ENCODE data around the gene RPS10. TPM values are rescaled to one million over a fixed set of nuclear protein-coding genes. Genes with fewer than 3 reads are reported as not detected.

The RPS10 gene
- total and polyA plus RNA-seq, 8 donors: 371 to 4,063 (median 2,070) TPM

DNA sequence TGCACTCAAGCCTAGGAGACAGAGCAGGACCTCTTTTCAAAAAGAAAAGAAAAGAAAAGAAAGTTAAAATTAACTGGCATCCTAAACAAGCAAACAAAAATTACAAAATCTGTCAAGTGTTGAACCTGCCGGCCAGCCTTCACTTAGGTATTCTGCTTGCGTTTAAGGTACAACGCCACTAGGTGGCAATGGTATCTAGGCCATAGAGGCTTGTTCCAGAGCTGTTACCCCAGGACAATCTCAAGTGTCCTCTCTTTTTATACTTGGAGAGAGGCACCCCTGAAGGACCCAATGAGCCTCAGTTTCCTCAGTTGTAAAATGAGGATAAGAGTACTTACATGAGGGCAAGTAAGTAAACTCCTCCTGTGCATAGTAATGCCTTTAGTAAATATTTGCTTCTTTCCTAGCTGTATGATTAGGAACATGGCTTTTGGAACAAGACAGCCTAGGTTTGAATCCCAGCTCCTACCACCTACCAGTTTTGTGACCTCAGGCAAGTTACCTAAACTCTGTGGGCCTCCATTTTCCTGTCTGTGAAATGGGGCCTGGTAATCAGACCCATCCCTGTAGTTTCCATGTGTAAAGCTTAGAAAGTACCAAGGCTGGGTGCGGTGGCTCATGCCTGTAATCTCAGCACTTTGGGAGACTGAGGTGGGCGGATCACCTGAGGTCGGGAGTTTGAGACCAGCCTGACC is 34.2 kb upstream of the RPS10 start:
- intact Hi-C loops (cut with DNase I; ENCODE audit: low total_unique reads): no loop called here

DNA sequence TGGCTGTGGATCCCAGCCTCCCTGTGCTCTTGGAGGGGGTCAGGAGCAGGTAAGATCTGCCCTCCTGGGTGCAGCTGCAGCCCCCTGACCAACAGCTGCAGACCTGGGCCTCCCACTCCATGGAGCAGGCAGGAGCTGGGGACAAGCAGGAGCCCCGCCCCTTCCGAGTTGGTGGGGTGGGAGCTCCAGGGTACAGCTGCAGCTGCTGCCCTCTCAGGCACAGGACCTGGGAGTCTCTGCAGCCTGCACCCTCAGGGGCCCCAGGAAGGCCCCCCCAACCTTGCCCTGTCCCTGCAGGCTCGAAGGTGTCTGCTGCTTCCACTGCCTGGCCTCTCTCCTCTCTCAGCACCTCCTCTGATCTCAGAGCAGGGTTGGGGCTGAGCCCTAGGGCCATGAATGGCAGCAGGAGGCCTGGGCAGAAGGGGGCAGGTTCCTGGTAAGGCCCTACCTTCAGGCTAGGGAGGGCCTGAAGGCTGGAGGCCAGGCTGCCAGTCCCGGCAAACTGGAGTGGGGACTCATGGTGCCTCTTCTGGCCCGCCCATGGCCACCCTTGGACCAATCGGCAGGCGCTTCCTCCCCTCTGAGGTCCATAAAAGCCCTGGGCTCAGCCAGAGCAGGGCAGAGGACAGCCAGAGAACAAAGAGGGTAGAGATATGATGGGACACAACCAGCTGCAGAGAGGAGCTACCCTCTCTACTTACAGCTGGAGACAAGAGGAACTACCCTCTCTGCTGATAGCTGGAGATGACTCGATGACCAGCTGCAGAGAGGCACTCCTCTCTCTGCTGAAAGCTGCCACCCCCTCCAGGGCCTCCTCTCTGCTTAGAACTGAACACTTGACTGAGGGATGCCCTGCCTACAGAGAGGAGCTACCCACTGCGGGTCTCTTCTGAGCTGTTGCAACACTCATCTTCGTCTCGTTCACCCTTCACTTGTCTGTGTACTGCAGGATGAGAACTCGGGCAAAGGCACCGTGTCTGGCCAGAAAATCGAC is 32.2 kb upstream of the RPS10 start:
- DNase-seq: no peak
- H3K36me3 ChIP-seq: no peaks in the 10 kb centered on the region
- H3K4me3 ChIP-seq: no peak overlapping the region
- intact Hi-C loops (cut with DNase I; ENCODE audit: low total_unique reads): no loop called here
- H3K27me3 ChIP-seq: no peaks in the 10 kb centered on the region
- H3K9me3 ChIP-seq: no peaks in the 10 kb centered on the region
- no peak for TF ChIP-seq POLR2A (IDR thresholded peaks at IDR 0.05)
- no peak for TF ChIP-seq POLR2AphosphoS5 (IDR thresholded peaks at IDR 0.05)
- TF ChIP-seq, protein P1, sequence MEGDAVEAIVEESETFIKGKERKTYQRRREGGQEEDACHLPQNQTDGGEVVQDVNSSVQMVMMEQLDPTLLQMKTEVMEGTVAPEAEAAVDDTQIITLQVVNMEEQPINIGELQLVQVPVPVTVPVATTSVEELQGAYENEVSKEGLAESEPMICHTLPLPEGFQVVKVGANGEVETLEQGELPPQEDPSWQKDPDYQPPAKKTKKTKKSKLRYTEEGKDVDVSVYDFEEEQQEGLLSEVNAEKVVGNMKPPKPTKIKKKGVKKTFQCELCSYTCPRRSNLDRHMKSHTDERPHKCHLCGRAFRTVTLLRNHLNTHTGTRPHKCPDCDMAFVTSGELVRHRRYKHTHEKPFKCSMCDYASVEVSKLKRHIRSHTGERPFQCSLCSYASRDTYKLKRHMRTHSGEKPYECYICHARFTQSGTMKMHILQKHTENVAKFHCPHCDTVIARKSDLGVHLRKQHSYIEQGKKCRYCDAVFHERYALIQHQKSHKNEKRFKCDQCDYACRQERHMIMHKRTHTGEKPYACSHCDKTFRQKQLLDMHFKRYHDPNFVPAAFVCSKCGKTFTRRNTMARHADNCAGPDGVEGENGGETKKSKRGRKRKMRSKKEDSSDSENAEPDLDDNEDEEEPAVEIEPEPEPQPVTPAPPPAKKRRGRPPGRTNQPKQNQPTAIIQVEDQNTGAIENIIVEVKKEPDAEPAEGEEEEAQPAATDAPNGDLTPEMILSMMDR (IDR thresholded peaks at IDR 0.05): no peak
- TF ChIP-seq EP300 (IDR thresholded peaks at IDR 0.05): no peak
- 78 to 90% (median 81%) methylated on average over 10 to 14 of the region's 14 CpGs for WGBS, 5 donors
- H3K27ac ChIP-seq: no peak overlapping the region
- peaks cover 0 to 5% (median 0%) of the 10 kb centered on the region in 4 donors for H3K4me1 ChIP-seq

More for the DNA sequence above, 34.2 kb upstream of the RPS10 start:
- TF ChIP-seq POLR2AphosphoS5 (IDR thresholded peaks at IDR 0.05): no peak
- TF ChIP-seq, protein P1 (IDR thresholded peaks at IDR 0.05): peak in 5 of 7 experiments; percentile 19 to 55 (median 49)
- peaks cover 0 to 19% (median 3%) of the 10 kb centered on the region in 3 donors for H3K27me3 ChIP-seq
- H3K4me1 ChIP-seq: peaks cover 0 to 5% (median under 1%) of the 10 kb centered on the region in 4 donors
- WGBS, 5 donors: 36 to 45% (median 40%) methylated on average over 6 of the region's 6 CpGs
- DNase-seq: peak; percentile 58 to 79
- H3K36me3 ChIP-seq: no peaks in the 10 kb centered on the region
- no peak overlapping the region for H3K4me3 ChIP-seq
- no peak overlapping the region for H3K27ac ChIP-seq
- no peaks in the 10 kb centered on the region for H3K9me3 ChIP-seq

GRCh38 chr6:34457382-34457741 is 31.5 kb upstream of the RPS10 start:
- Histone ChIP-seq H3K27me3 (no peaks in the 10 kb centered on the region), H3K9me3 (no peaks in the 10 kb centered on the region), H3K4me3 (no peak overlapping the region), H3K36me3 (no peaks in the 10 kb centered on the region), H3K4me1 (peaks cover 0 to 5% (median 0%) of the 10 kb centered on the region in 4 donors), H3K27ac (no peak overlapping the region)
- TF ChIP-seq POLR2A (IDR thresholded peaks at IDR 0.05) (no peak), EP300 (IDR thresholded peaks at IDR 0.05) (no peak), POLR2AphosphoS5 (IDR thresholded peaks at IDR 0.05) (no peak)
- 60 to 77% (median 66%) methylated on average over 1 to 2 of the region's 2 CpGs for WGBS, 5 donors
- DNase-seq: no peak
- intact Hi-C loops (cut with DNase I; ENCODE audit: low total_unique reads): no loop called here

DNA sequence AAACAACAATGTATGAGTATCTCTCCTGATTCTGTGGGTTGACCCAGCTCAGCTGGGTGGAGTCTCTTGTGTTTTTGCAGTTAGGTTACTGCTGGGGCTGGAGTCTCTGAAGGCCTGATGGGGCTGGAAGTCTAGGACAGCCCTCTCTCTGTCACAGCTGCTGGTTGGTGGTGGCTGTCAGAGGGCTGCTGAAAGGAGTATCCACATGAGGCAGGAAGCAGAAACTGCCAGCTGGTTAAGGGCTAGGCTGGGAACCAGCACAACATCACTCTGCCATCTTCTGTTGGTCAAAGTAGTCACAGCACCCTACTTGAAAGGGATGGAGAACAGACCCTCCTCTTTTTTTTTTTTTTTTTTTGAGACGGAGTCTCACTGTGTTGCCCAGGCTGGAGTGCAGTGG is 30.0 kb upstream of the RPS10 start:
- DNase-seq: no peak
- Histone ChIP-seq H3K9me3 (peaks cover 0 to 6% (median 2%) of the 10 kb centered on the region in 4 donors), H3K27ac (no peak overlapping the region), H3K36me3 (no peaks in the 10 kb centered on the region), H3K27me3 (no peaks in the 10 kb centered on the region), H3K4me3 (no peak overlapping the region), H3K4me1 (peaks cover 0 to 5% (median 0%) of the 10 kb centered on the region in 4 donors)
- WGBS, 5 donors: 86 to 100% (median 100%) methylated on average over 1 of the region's 1 CpG; no CpG with 5 or more reads in 2 of the 5 donors
- intact Hi-C loops (cut with DNase I; ENCODE audit: low total_unique reads): no loop called here
- TF ChIP-seq, protein P1 (IDR thresholded peaks at IDR 0.05): no peak
- TF ChIP-seq POLR2AphosphoS5 (IDR thresholded peaks at IDR 0.05): no peak
- TF ChIP-seq EP300 (IDR thresholded peaks at IDR 0.05): no peak
- no peak for TF ChIP-seq POLR2A (IDR thresholded peaks at IDR 0.05)

Data from stomach (tissue), 9 donors.